ENCODE results near the gene TP53TG3.
"Not testable (repeated sequence)": the region's sequence is repeated elsewhere in the genome, so short reads cannot be mapped to it uniquely, and the experiment has no call there.

TP53TG3 gene

GRCh38 chr16:32676065-32676464, at the start of gene TP53TG3:
Gene TP53TG3, minus strand, starts transcription at chr16:32676165. Its CDS starts 68 bp downstream, at chr16:32676097.
- DNase-seq: not testable (repeated sequence)

GRCh38 chr16:32650876-32651275, 25.1 kb downstream of the TP53TG3 start:
- not testable (repeated sequence) for DNase-seq

- DNase-seq: not testable (repeated sequence)
Observed at GRCh38 chr16:32647562-32647961, 28.4 kb downstream of the TP53TG3 start.

- DNase-seq: not testable (repeated sequence)
Observed at GRCh38 chr16:32646780-32647179, 29.2 kb downstream of the TP53TG3 start.

- not testable (repeated sequence) for DNase-seq
Observed at GRCh38 chr16:32646177-32646576, 29.8 kb downstream of the TP53TG3 start.

- not testable (repeated sequence) for DNase-seq
Observed at GRCh38 chr16:32645278-32645908, 30.6 kb downstream of the TP53TG3 start.

GRCh38 chr16:32644715-32645114, 31.2 kb downstream of the TP53TG3 start:
- not testable (repeated sequence) for DNase-seq

GRCh38 chr16:32637614-32638013, 38.4 kb downstream of the TP53TG3 start:
- not testable (repeated sequence) for DNase-seq

GRCh38 chr16:32632096-32632495, 43.9 kb downstream of the TP53TG3 start:
- DNase-seq: not testable (repeated sequence)
